ENCODE measurements around the gene FOXO4. TPM values are rescaled to one million over a fixed set of nuclear protein-coding genes. Genes with fewer than 3 reads are reported as not detected.

The FOXO4 gene
- polyA plus RNA-seq, 1 experiment: 1.3 TPM

GRCh38 chrX:71082822-71083221 lies 12.8 kb upstream of the FOXO4 start:
- TF ChIP-seq, protein P1, sequence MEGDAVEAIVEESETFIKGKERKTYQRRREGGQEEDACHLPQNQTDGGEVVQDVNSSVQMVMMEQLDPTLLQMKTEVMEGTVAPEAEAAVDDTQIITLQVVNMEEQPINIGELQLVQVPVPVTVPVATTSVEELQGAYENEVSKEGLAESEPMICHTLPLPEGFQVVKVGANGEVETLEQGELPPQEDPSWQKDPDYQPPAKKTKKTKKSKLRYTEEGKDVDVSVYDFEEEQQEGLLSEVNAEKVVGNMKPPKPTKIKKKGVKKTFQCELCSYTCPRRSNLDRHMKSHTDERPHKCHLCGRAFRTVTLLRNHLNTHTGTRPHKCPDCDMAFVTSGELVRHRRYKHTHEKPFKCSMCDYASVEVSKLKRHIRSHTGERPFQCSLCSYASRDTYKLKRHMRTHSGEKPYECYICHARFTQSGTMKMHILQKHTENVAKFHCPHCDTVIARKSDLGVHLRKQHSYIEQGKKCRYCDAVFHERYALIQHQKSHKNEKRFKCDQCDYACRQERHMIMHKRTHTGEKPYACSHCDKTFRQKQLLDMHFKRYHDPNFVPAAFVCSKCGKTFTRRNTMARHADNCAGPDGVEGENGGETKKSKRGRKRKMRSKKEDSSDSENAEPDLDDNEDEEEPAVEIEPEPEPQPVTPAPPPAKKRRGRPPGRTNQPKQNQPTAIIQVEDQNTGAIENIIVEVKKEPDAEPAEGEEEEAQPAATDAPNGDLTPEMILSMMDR (IDR thresholded peaks at IDR 0.05; ENCODE audit: low read depth, low read length): no peak
- Histone ChIP-seq H3K27me3 (ENCODE audit: control insufficient read depth, insufficient read depth, low read length) (no peaks in the 10 kb centered on the region), H3K27ac (ENCODE audit: low read depth, low read length) (no peak overlapping the region), H3K4me3 (ENCODE audit: low read depth, low read length) (no peak overlapping the region), H3K9me3 (ENCODE audit: control insufficient read depth, insufficient read depth, low read length) (no peaks in the 10 kb centered on the region)
- CTCF ChIA-PET: no interaction called here
- DNase-seq (ENCODE audit: low read depth, low spot score): no peak
- POLR2A ChIA-PET: no interaction called here

DNA sequence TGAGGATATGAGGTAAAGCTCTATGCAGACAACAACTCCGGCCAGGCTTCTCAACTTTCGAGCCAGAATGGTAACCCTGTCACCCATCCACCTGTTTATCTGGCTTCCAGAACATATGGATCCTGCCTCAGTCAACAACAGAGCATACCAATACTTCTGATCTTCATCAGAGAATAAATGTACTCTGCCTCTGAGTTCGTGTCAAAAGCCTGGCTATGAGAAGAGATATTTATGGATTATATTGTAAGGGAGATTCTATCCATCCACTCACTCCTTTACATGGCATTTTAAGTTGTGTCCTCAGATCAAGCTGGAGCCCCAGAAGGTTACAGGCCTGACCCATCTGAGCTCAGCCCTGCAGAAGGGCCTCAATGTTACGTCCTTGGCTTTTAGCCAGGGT lies 9.8 kb upstream of the FOXO4 start:
- ChIA-PET POLR2A (no interaction called here), CTCF (no interaction called here)
- H3K27ac ChIP-seq (ENCODE audit: low read depth, low read length): no peak overlapping the region
- TF ChIP-seq, protein P1 (IDR thresholded peaks at IDR 0.05; ENCODE audit: low read depth, low read length): no peak
- H3K9me3 ChIP-seq (ENCODE audit: control insufficient read depth, insufficient read depth, low read length): no peaks in the 10 kb centered on the region
- no peaks in the 10 kb centered on the region for H3K27me3 ChIP-seq (ENCODE audit: control insufficient read depth, insufficient read depth, low read length)
- no peak overlapping the region for H3K4me3 ChIP-seq (ENCODE audit: low read depth, low read length)
- DNase-seq (ENCODE audit: low read depth, low spot score): no peak

DNA sequence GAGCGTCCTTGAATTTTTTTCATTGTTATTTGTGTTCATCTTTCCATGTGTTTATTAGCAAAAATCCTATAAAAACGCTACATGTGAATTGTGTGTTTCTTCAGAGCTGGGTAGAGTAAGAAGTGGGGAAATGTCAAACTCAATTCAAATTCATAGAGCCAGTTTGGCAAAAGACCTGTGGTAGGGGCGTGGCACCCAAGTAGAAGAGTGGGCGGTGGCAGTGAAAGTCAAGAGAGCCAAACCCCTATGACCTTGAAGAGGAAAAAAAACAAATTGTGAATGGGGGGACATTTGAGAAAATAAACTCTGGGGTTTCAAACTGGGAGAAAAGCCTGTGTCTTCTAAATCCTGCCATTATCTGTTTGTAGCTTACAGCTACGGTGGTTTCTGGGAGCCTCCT lies 4.4 kb upstream of the FOXO4 start:
- DNase-seq (ENCODE audit: low read depth, low spot score): no peak
- ChIA-PET POLR2A (no interaction called here), CTCF (no interaction called here)
- Histone ChIP-seq H3K27me3 (ENCODE audit: control insufficient read depth, insufficient read depth, low read length) (no peaks in the 10 kb centered on the region), H3K27ac (ENCODE audit: low read depth, low read length) (no peak overlapping the region), H3K9me3 (ENCODE audit: control insufficient read depth, insufficient read depth, low read length) (no peaks in the 10 kb centered on the region), H3K4me3 (ENCODE audit: low read depth, low read length) (no peak overlapping the region)
- TF ChIP-seq, protein P1 (IDR thresholded peaks at IDR 0.05; ENCODE audit: low read depth, low read length): no peak

- Histone ChIP-seq H3K27me3 (ENCODE audit: control insufficient read depth, insufficient read depth, low read length) (peaks cover 2% of the 10 kb centered on the region), H3K27ac (ENCODE audit: low read depth, low read length) (no peak overlapping the region), H3K4me3 (ENCODE audit: low read depth, low read length) (peak overlapping the region; percentile 71), H3K9me3 (ENCODE audit: control insufficient read depth, insufficient read depth, low read length) (no peaks in the 10 kb centered on the region)
- DNase-seq (ENCODE audit: low read depth, low spot score): no peak
- CTCF ChIA-PET: no interaction called here
- POLR2A ChIA-PET: no interaction called here
- TF ChIP-seq, protein P1 (IDR thresholded peaks at IDR 0.05; ENCODE audit: low read depth, low read length): no peak
These were observed 618 bp upstream of the FOXO4 start for GRCh38 chrX:71095033-71095432.

DNA sequence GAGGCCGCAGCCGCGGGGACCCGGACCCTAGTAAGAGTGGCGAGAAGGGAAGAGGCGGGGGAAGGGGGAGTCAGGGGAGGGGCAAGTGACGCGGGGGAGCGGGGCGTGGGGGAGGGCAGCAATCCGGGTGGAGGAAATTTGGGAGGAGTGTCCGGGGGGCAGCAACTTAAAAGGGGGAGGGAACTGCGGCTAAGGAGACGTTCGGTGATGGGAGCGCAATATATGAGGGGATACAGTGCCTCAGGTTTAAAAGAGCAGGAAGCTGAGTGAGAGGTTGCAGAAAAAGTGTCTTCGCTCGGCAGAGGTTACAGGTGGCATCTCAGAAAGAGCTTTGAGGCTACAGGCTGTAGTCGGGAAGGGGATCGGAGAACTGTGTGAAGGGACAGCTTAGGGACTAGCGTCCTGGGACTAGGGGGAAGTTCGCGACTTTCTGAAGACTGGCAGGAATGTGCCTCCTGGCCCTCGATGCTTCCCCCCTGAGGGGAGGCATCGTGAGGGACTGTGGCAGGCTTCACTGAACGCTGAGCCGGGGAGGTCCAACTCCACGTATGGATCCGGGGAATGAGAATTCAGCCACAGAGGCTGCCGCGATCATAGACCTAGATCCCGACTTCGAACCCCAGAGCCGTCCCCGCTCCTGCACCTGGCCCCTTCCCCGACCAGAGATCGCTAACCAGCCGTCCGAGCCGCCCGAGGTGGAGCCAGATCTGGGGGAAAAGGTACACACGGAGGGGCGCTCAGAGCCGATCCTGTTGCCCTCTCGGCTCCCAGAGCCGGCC lies 519 bp downstream of the FOXO4 start:
- POLR2A ChIA-PET: interaction anchor here (0.7 kb wide), 1 partner anchor 877 kb away, joined by 4 read pairs; no protein-coding TSS in a partner anchor
- CTCF ChIA-PET: interaction anchor here (0.7 kb wide), 1 partner anchor 34 kb away, joined by 3 read pairs; no protein-coding TSS in a partner anchor
- peaks cover 2% of the 10 kb centered on the region for H3K27me3 ChIP-seq (ENCODE audit: control insufficient read depth, insufficient read depth, low read length)
- H3K27ac ChIP-seq (ENCODE audit: low read depth, low read length): no peak overlapping the region
- DNase-seq (ENCODE audit: low read depth, low spot score): no peak
- TF ChIP-seq, protein P1 (IDR thresholded peaks at IDR 0.05; ENCODE audit: low read depth, low read length): no peak
- H3K9me3 ChIP-seq (ENCODE audit: control insufficient read depth, insufficient read depth, low read length): no peaks in the 10 kb centered on the region
- peak overlapping the region; percentile 71 for H3K4me3 ChIP-seq (ENCODE audit: low read depth, low read length)

Data from AG04450 (cell line).